ENCODE data around the gene SH3RF3.
"Not testable (repeated sequence)": the region's sequence is repeated elsewhere in the genome, so short reads cannot be mapped to it uniquely, and the experiment has no call there.

SH3RF3 gene

DNA sequence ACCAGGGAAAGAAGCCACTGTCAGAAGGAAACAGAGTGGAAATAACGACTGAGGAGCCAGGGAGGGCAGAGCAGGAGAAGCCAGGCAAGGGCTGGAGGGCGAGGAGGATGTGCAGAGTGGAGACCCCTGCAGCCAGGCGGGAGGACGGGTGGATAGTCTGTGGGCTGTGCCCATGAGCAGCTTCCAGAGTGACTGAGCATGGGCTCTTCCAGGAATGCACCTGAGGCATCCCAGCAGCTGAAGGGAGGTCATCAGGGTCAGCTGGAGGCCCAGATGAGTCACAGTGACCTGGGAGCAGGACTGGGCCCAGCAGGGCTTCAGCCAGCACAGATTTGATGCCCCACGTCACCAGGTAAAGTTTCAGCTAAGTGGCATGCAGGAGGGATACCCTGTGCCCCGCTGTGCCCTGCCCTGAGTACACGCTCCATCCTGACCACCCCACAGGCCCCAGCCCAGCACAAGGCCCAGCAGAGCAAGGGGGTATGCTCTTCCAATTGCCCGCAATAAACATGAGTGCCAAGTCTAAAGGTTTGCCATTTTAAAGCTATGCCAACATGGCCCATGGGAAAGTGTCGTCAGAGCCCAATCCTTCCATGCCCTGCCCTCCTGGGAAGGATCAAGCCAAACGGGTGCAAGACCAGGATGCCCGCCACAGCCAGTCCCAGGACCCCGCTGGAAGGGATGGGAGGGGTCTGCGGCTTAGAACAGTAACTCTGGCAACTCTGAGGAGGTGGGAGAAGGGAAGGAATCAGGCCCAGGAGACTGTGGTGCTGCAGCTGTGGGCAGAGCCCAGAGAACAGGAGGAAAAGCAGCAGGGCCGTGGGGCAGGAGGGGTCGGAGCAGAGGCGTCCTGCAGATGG lies 399.1 kb downstream of the SH3RF3 start:
- no peak for DNase-seq (ENCODE audit: low spot score)

- DNase-seq (ENCODE audit: low spot score) = no peak
Observed at GRCh38 chr2:109528811-109529501, 400.0 kb downstream of the SH3RF3 start.

GRCh38 chr2:109529532-109530449 lies 400.8 kb downstream of the SH3RF3 start:
- no peak for DNase-seq (ENCODE audit: low spot score)

- no peak for DNase-seq (ENCODE audit: low spot score)
Observed at GRCh38 chr2:109530712-109531111, 401.7 kb downstream of the SH3RF3 start.

DNA sequence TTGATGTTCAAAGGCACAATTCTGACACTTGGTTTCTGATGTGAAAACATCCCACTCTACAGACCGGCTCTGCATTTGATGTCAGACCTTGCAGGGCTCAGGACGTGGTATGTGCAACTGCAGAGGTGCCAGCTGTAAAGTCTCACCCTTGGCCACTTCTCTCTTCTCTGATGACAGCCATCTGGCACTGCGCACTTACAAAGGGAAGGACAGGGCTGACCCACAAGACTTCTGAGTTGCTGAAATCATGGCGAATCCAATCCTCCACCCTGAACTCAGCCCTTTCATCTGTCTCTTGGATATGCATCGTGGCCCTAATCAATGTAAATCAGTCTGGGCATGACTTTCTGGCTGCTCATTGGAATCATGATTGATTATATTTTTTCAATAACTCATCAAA lies 402.2 kb downstream of the SH3RF3 start:
- no peak for DNase-seq (ENCODE audit: low spot score)

- no peak for DNase-seq (ENCODE audit: low spot score)
Observed at GRCh38 chr2:109531896-109532727, 403.1 kb downstream of the SH3RF3 start.

GRCh38 chr2:109532728-109533076 lies 403.7 kb downstream of the SH3RF3 start:
- no peak for DNase-seq (ENCODE audit: low spot score)

- no peak for DNase-seq (ENCODE audit: low spot score)
Observed at GRCh38 chr2:109533823-109534222, 404.8 kb downstream of the SH3RF3 start.

GRCh38 chr2:109535217-109535946 lies 406.4 kb downstream of the SH3RF3 start:
- DNase-seq (ENCODE audit: low spot score) = no peak

DNA sequence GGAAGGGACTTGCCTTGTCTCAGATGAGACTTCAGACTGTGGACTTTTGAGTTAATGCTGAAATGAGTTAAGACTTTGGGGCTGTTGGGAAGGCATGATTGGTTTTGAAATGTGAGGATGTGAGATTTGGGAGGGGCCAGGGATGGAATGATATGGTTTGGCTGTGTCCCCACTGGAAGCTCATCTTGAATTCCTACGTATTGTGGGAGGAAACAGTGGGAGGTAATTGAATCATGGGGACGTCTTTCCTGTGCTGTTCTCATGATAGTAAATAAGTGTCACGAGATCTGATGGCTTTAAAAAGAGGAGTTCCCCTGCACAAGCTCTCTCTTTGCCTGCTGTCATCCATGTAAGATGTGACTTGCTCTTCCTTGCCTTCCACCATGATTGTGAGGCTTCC lies 407.6 kb downstream of the SH3RF3 start:
- not testable (repeated sequence) for DNase-seq (ENCODE audit: low spot score)

GRCh38 chr2:109537565-109538222 lies 408.7 kb downstream of the SH3RF3 start:
- no peak for DNase-seq (ENCODE audit: low spot score)

- no peak for DNase-seq (ENCODE audit: low spot score)
Observed at GRCh38 chr2:109538546-109538945, 409.5 kb downstream of the SH3RF3 start.

DNA sequence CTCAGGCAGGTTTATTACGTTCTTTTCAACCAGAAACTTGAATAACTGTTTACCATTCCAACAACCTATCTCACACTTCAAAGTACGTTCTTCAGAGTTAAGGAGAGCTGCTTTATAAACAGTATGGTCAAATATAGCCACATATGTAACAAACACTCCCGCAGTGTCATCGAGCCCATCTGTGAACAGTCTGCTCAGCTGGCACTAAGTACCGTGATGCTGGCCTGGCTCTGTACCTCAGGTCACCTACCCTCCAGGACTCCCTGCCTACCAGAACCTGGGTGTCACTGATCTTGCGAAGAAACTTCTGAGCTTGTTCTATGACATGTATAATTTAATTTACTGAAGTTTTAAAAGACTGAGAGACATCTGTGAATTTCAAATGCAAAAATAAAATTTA lies 413.4 kb downstream of the SH3RF3 start:
- no peak for DNase-seq (ENCODE audit: low spot score)

DNA sequence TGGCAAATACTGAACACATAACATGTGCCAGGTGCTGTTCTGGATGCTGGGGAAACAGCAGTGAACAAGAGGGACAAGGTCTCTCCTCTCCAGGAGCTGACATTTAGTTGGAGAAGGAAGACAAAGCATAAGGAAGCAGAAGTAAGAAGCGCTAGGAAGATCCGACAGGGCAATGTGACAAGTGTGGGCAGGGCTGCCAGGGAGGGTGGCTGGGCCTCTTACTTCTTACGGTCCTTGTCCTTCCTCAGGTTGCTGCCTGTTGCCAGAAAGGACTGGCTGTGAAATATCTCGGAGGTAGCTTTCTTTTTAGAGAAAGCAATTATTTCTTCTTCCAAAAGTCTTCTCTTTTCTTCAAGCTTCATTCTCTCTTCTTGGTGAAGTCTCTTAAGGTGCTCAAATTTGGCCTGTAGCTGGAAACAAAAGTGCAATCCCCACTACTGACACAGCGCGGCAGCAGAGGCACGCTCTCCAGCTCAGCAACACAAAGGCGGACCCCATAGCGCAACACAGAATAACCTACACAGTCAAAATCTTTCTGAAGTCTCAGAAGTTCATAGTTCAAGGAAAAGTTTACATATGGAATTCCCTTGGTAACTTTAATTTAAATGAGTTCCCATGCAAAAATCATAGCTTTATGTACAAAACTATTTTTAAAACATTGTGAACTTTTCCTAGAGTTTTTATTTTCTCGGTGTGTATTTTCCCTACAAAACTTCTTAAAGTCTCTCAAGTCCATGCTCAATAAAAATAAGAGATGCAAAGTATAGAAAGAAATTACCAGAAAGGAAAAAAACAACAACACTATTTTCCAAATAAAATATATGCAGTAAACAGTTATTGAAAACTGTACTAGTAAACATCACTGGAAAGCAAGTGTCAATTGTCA lies 417.1 kb downstream of the SH3RF3 start:
- peak; percentile 69 for DNase-seq (ENCODE audit: low spot score)

- DNase-seq (ENCODE audit: low spot score) = no peak
Observed at GRCh38 chr2:109547280-109547679, 418.3 kb downstream of the SH3RF3 start.

DNA sequence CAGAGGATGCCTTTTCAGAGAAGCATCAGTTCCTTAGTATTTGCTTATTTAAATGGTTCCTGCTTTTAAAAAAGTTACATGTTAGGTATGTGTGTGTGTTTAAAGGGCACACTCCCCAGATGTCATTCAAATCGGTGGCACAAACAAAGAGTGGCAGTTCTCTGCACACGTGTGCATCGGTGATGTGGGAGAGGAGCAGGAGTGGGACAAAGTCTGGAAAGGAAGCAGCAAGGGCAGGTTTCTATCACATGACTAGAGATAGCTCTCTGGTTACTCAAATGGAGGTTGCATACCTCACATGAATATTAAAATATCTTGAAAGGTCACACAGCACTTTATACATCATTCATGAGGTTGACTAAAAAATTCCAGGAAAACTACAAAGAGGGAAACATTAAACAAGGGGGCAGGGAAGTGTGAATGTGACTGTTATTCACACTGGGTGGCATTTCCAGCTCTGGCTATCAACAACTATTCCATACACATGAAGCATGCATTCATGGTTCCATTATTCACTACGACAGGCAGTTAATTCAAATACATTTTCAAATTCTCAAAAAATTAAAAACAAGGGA lies 420.1 kb downstream of the SH3RF3 start:
- DNase-seq (ENCODE audit: low spot score) = no peak

Measured in NAMALWA (cell line).